ENCODE measurements around the gene COPS6.
A peak's percentile ranks its signal among the peaks of the same experiment; 100 is the strongest.

DNA sequence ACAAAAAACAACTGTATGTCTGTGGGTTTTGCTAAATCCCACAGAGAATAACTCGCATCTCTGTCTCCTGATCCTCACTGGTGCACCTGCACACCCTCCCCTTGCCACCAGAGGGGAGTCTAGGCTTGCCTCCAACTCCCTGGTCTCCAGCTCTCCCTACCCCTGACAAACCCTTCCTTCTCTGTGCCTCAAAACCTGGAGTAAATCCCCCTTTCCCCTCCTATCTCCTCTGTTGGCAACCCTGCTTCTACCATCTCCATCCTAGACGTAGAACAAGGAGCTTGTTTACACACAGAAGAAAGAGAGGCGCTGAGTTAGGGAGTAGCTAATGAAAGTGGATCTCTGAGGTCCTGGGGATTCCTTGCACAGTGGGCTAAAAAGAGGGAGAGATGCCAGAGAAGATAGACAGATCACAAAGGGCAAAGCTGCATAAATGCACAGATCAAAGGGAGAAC is 44.0 kb downstream of the COPS6 start:
- no peak for TF ChIP-seq USF2 (IDR thresholded peaks at IDR 0.05; ENCODE audit: low read depth, low read length)
- TF ChIP-seq MAZ (IDR thresholded peaks at IDR 0.05; ENCODE audit: borderline replicate concordance, low read depth, low read length), result no peak
- no peak for TF ChIP-seq CEBPB (IDR thresholded peaks at IDR 0.05; ENCODE audit: low read depth, low read length)
- TF ChIP-seq CTCF (conservative IDR thresholded peaks at IDR 0.05; ENCODE audit: low read depth, low read length), result peak; percentile 94
- no peak for TF ChIP-seq POLR2A (IDR thresholded peaks at IDR 0.05; ENCODE audit: low read depth, low read length)
- TF ChIP-seq MXI1 (IDR thresholded peaks at IDR 0.05; ENCODE audit: borderline replicate concordance, low read depth, low read length), result no peak
- TF ChIP-seq, protein P1, sequence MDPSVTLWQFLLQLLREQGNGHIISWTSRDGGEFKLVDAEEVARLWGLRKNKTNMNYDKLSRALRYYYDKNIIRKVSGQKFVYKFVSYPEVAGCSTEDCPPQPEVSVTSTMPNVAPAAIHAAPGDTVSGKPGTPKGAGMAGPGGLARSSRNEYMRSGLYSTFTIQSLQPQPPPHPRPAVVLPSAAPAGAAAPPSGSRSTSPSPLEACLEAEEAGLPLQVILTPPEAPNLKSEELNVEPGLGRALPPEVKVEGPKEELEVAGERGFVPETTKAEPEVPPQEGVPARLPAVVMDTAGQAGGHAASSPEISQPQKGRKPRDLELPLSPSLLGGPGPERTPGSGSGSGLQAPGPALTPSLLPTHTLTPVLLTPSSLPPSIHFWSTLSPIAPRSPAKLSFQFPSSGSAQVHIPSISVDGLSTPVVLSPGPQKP (IDR thresholded peaks at IDR 0.05; ENCODE audit: borderline replicate concordance, low read depth, low read length), result no peak
- TF ChIP-seq MAFK (IDR thresholded peaks at IDR 0.05; ENCODE audit: low read depth, low read length), result no peak
- TF ChIP-seq BHLHE40 (IDR thresholded peaks at IDR 0.05; ENCODE audit: low read depth, low read length), result no peak
- TF ChIP-seq SMC3 (IDR thresholded peaks at IDR 0.05; ENCODE audit: low read depth, low read length), result peak; percentile 93
- TF ChIP-seq FOS (IDR thresholded peaks at IDR 0.05; ENCODE audit: low read depth, low read length), result no peak
- peak; percentile 96 for TF ChIP-seq RAD21 (IDR thresholded peaks at IDR 0.05; ENCODE audit: low read length)
